C4-2B (cell line): ENCODE data around the gene SLC37A2.

Source experiments
- ZFX ChIP-seq: fragments of 450-650 bp; IDR thresholded peaks from 2 replicates; pipeline ENCODE4 v1.6.1; 2017
- TF ChIP-seq, protein P1 (sequence below): fragments of 450-650 bp; conservative IDR thresholded peaks from 2 replicates; pipeline ENCODE4 v1.5.1; 2017; ENCODE audit warnings: mild to moderate bottlenecking

DNA sequence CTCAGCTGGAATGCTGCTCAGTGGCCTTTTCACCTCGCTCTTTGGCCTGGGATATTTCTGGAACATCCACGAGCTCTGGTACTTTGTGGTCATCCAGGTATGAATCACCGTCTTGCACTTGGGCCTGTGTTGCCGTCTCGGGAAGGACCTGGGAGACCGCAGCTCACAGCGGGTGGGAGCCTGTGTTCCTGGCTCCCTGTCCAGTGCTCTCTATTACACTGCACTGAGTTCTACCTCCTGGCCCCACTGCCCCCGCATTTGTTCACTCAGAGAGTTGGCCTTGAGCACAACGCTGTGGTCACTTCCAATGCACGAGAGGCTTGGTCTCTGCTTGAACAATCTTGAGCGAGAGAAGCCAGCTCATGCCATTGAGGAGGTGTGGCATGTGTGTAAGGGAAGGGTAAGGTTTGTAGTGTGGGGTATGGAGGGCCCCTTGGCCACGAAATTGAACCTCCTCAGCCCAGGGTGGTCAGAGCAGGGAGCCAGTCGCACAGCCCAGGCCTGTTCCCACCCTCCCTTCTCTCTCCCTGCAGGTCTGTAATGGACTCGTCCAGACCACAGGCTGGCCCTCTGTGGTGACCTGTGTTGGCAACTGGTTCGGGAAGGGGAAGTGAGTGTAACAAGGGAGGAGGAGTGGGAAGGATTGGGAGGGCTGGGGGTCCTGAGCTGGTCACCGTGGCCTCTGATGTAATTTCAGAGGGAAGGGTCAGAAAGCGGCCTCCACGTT, 16.2 kb downstream of the SLC37A2 start:
- TF ChIP-seq, protein P1, sequence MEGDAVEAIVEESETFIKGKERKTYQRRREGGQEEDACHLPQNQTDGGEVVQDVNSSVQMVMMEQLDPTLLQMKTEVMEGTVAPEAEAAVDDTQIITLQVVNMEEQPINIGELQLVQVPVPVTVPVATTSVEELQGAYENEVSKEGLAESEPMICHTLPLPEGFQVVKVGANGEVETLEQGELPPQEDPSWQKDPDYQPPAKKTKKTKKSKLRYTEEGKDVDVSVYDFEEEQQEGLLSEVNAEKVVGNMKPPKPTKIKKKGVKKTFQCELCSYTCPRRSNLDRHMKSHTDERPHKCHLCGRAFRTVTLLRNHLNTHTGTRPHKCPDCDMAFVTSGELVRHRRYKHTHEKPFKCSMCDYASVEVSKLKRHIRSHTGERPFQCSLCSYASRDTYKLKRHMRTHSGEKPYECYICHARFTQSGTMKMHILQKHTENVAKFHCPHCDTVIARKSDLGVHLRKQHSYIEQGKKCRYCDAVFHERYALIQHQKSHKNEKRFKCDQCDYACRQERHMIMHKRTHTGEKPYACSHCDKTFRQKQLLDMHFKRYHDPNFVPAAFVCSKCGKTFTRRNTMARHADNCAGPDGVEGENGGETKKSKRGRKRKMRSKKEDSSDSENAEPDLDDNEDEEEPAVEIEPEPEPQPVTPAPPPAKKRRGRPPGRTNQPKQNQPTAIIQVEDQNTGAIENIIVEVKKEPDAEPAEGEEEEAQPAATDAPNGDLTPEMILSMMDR: no peak
- TF ChIP-seq ZFX: no peak
